HepG2 (cell line): ENCODE measurements around the gene NFILZ. TPM values are rescaled to one million over a fixed set of nuclear protein-coding genes. Genes with fewer than 3 reads are reported as not detected.

ENCODE experiments used
- BCL6 ChIP-seq: IDR thresholded peaks from 2 replicates; pipeline ENCODE4 v1.6.1; 2016; ENCODE audit warnings: missing genetic modification reagents, missing compliant biosample characterization
- EHMT2 ChIP-seq: fragments of 200-600 bp; sonication (generic); IDR thresholded peaks from 2 replicates; pipeline ENCODE4 v1.7.0; 2017; ENCODE audit warnings: antibody characterized with exemption, low read depth, low read length, borderline replicate concordance
- FOXA3 ChIP-seq: IDR thresholded peaks from 2 replicates; pipeline ENCODE4 v1.6.1; 2016; ENCODE audit warnings: missing genetic modification reagents, missing compliant biosample characterization
- GATAD1 ChIP-seq: IDR thresholded peaks from 2 replicates; pipeline ENCODE4 v1.6.1; 2016; ENCODE audit warnings: missing genetic modification reagents, missing compliant biosample characterization
- LRRFIP1 ChIP-seq: sonication (generic); formaldehyde crosslinking; conservative IDR thresholded peaks from 2 replicates; pipeline ENCODE4 v1.4.0; 2020; ENCODE audit warnings: missing genetic modification reagents
- MAFK ChIP-seq, 2 experiments: IDR thresholded peaks in 1 of 2; conservative IDR thresholded peaks in 1 of 2; 2 replicates each; pipeline ENCODE4 v1.6.1; 2011; ENCODE audit warnings: improper control_type of control experiment in 2 of 2, low read length in 2 of 2
- MXI1 ChIP-seq: IDR thresholded peaks from 3 replicates; pipeline ENCODE4 v1.6.1; 2012; ENCODE audit warnings: low read depth, low read length, inconsistent platforms, borderline replicate concordance
- SAP130 ChIP-seq: IDR thresholded peaks from 2 replicates; pipeline ENCODE4 v1.6.1; 2016; ENCODE audit warnings: low read depth
- SRF ChIP-seq: IDR thresholded peaks from 2 replicates; pipeline ENCODE4 v1.6.1; 2011; ENCODE audit warnings: mild to moderate bottlenecking, low read depth, low read length, moderate library complexity
- TBP ChIP-seq: sonication (generic); formaldehyde crosslinking; IDR thresholded peaks from 2 replicates; pipeline ENCODE4 v1.5.0; 2020; ENCODE audit warnings: missing genetic modification reagents
- TBX3 ChIP-seq: fragments of 450-650 bp; IDR thresholded peaks from 2 replicates; pipeline ENCODE4 v1.6.1; 2017; ENCODE audit warnings: antibody characterized with exemption, mild to moderate bottlenecking, inconsistent platforms, borderline replicate concordance
- THYN1 ChIP-seq: sonication (generic); formaldehyde crosslinking; IDR thresholded peaks from 2 replicates; pipeline ENCODE4 v1.8.1; 2023; ENCODE audit warnings: low read depth, mild to moderate bottlenecking, moderate library complexity, missing genetic modification reagents, borderline replicate concordance
- TOE1 ChIP-seq: sonication (generic); formaldehyde crosslinking; IDR thresholded peaks from 2 replicates; pipeline ENCODE4 v1.4.0; 2020; ENCODE audit warnings: mild to moderate bottlenecking, missing genetic modification reagents
- TOPORS ChIP-seq: sonication (generic); formaldehyde crosslinking; IDR thresholded peaks from 2 replicates; pipeline ENCODE4 v1.8.0; 2023; ENCODE audit warnings: mild to moderate bottlenecking, missing genetic modification reagents
- YY1 ChIP-seq: IDR thresholded peaks from 2 replicates; pipeline ENCODE4 v1.6.1; 2011; ENCODE audit warnings: low read length, low read depth, moderate library complexity, mild to moderate bottlenecking; ENCODE audit not compliant: insufficient read depth, insufficient replicate concordance
- ZNF12 ChIP-seq: sonication (generic); formaldehyde crosslinking; IDR thresholded peaks from 2 replicates; pipeline ENCODE4 v1.5.0; 2020; ENCODE audit warnings: missing genetic modification reagents
- ZNF121 ChIP-seq: sonication (generic); formaldehyde crosslinking; IDR thresholded peaks from 2 replicates; pipeline ENCODE4 v1.5.0; 2020; ENCODE audit warnings: mild to moderate bottlenecking, missing genetic modification reagents
- ZNF276 ChIP-seq: sonication (generic); formaldehyde crosslinking; IDR thresholded peaks from 2 replicates; pipeline ENCODE4 v1.4.0; 2020; ENCODE audit warnings: mild to moderate bottlenecking, low read depth, missing genetic modification reagents
- ZNF350 ChIP-seq: sonication (generic); formaldehyde crosslinking; IDR thresholded peaks from 2 replicates; pipeline ENCODE4 v1.4.0; 2020; ENCODE audit warnings: mild to moderate bottlenecking, low read depth, missing genetic modification reagents, borderline replicate concordance
- ZNF564 ChIP-seq: sonication (generic); formaldehyde crosslinking; IDR thresholded peaks from 2 replicates; pipeline ENCODE4 v1.8.1; 2023; ENCODE audit warnings: mild to moderate bottlenecking, missing genetic modification reagents
- ZNF713 ChIP-seq: sonication (generic); formaldehyde crosslinking; IDR thresholded peaks from 2 replicates; pipeline ENCODE4 v1.4.0; 2020; ENCODE audit warnings: mild to moderate bottlenecking, missing genetic modification reagents
- polyA plus RNA-seq, 8 experiments: library from polyadenylated mRNA; depleted of rRNA in 3 of 8; stranded (reverse) in 7 of 8; unstranded in 1 of 8; fragments of >200 nt; fragmentation: Illumina TruSeq in 4 of 8; extraction: Trizol in 4 of 8; gene quantifications; 2 replicates each; pipeline versions ENCODE4 v1.2.1 to v1.2.3, GENCODE V29; 2011 to 2016; ENCODE audit warnings: low read depth in 4 of 8, missing spikeins in 1 of 8, mixed read lengths in 1 of 8; ENCODE audit not compliant: insufficient read depth in 1 of 8
- total RNA-seq, 5 experiments: library from RNA; depleted of rRNA; stranded (reverse); fragments of >200 nt; fragmentation: Illumina TruSeq; extraction: Trizol; gene quantifications; 2 replicates each; pipeline ENCODE4 v1.2.3, GENCODE V29; 2016; ENCODE audit warnings: low read depth in 1 of 5
- TF ChIP-seq, protein P1 (sequence below): IDR thresholded peaks from 2 replicates; pipeline ENCODE4 v1.6.1; 2016; ENCODE audit warnings: low read depth, control low read depth
- TF ChIP-seq, protein P2 (sequence below): sonication (generic); formaldehyde crosslinking; IDR thresholded peaks from 2 replicates; pipeline ENCODE4 v1.5.0; 2020; ENCODE audit warnings: mild to moderate bottlenecking, missing genetic modification reagents

NFILZ gene
- total and polyA plus RNA-seq, 2 of the 13 experiments (the other 11 are each of a cell fraction or from before 2014, with no cell fraction given): not detected

- TF ChIP-seq EHMT2 (no peak), MAFK (conservative IDR thresholded peaks at IDR 0.05 in 1 of 2, IDR thresholded peaks at IDR 0.05 in 1 of 2; ENCODE audit: low read length in 2 of 2) (no peak), THYN1 (CRISPR knock-in tag) (no peak), SRF (no peak), YY1 (no peak), TOPORS (CRISPR knock-in tag) (no peak), BCL6 (CRISPR knock-in tag) (peak; percentile 56), ZNF12 (CRISPR knock-in tag) (no peak), SAP130 (CRISPR knock-in tag) (peak; percentile 64), ZNF276 (CRISPR knock-in tag) (no peak), ZNF713 (CRISPR knock-in tag) (no peak), LRRFIP1 (CRISPR knock-in tag) (no peak), TBX3 (no peak), ZNF350 (CRISPR knock-in tag) (peak; percentile 79; the same call in 1 of the 2 replicates), FOXA3 (CRISPR knock-in tag) (peak; percentile 96), TBP (CRISPR knock-in tag) (no peak), ZNF121 (CRISPR knock-in tag) (peak; percentile 90), ZNF564 (CRISPR knock-in tag) (no peak), TOE1 (CRISPR knock-in tag) (no peak), GATAD1 (0 out of 2 replicates have a peak, but pooled peaks have one; percentile 41), MXI1 (peak; percentile 33; the same call in 1 of the 3 replicates)
- TF ChIP-seq, protein P1, sequence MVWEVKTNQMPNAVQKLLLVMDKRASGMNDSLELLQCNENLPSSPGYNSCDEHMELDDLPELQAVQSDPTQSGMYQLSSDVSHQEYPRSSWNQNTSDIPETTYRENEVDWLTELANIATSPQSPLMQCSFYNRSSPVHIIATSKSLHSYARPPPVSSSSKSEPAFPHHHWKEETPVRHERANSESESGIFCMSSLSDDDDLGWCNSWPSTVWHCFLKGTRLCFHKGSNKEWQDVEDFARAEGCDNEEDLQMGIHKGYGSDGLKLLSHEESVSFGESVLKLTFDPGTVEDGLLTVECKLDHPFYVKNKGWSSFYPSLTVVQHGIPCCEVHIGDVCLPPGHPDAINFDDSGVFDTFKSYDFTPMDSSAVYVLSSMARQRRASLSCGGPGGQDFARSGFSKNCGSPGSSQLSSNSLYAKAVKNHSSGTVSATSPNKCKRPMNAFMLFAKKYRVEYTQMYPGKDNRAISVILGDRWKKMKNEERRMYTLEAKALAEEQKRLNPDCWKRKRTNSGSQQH (CRISPR knock-in tag): no peak
- TF ChIP-seq, protein P2, sequence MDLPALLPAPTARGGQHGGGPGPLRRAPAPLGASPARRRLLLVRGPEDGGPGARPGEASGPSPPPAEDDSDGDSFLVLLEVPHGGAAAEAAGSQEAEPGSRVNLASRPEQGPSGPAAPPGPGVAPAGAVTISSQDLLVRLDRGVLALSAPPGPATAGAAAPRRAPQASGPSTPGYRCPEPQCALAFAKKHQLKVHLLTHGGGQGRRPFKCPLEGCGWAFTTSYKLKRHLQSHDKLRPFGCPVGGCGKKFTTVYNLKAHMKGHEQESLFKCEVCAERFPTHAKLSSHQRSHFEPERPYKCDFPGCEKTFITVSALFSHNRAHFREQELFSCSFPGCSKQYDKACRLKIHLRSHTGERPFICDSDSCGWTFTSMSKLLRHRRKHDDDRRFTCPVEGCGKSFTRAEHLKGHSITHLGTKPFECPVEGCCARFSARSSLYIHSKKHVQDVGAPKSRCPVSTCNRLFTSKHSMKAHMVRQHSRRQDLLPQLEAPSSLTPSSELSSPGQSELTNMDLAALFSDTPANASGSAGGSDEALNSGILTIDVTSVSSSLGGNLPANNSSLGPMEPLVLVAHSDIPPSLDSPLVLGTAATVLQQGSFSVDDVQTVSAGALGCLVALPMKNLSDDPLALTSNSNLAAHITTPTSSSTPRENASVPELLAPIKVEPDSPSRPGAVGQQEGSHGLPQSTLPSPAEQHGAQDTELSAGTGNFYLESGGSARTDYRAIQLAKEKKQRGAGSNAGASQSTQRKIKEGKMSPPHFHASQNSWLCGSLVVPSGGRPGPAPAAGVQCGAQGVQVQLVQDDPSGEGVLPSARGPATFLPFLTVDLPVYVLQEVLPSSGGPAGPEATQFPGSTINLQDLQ: 0 out of 2 replicates have a peak, but pooled peaks have one; percentile 24
Measured at GRCh38 chr19:8631425-8631819, 989 bp downstream of the NFILZ start (continued).
